Heart left ventricle (tissue), 16 donors: Measurements from ENCODE around the gene PPP1R14B. TPM values are rescaled to one million over a fixed set of nuclear protein-coding genes. Genes with fewer than 3 reads are reported as not detected.

Source experiments
- ATAC-seq, 4 donors: fragments of 200-7000 bp; cut with Tn5 transposase; one replicate each; pipeline ENCODE4 v1.9.1; 2020 to 2022; ENCODE audit warnings: moderate library complexity in 4 of 4, mild to moderate bottlenecking in 3 of 4, moderate number of reproducible peaks in 1 of 4
- DNase-seq, 5 donors: peaks; one replicate each; pipeline ENCODE4 v3.0.0-alpha.2; 2020
- H3K27ac ChIP-seq, 12 donors: fragments of 200-600 bp; sonication (generic) in 4 of 12; one replicate each; pipeline versions ENCODE4 v1.5.0 to v1.8.0; 2016 to 2022; ENCODE audit warnings: mild to moderate bottlenecking in 2 of 12
- H3K27me3 ChIP-seq, 9 donors: fragments of 200-600 bp; sonication (generic) in 2 of 9; one replicate each; pipeline versions ENCODE4 v1.5.1 to v1.8.0; 2016 to 2022; ENCODE audit warnings: mild to moderate bottlenecking in 3 of 9
- H3K36me3 ChIP-seq, 9 donors: fragments of 200-600 bp; sonication (generic) in 2 of 9; one replicate each; pipeline versions ENCODE4 v1.5.0 to v1.8.0; 2018 to 2022; ENCODE audit warnings: mild to moderate bottlenecking in 2 of 9
- H3K4me1 ChIP-seq, 12 donors: fragments of 200-600 bp; sonication (generic) in 4 of 12; one replicate each; pipeline versions ENCODE4 v1.5.0 to v1.8.0; 2016 to 2022; ENCODE audit warnings: mild to moderate bottlenecking in 3 of 12
- H3K4me3 ChIP-seq, 12 donors: fragments of 200-600 bp; sonication (generic) in 4 of 12; one replicate each; pipeline versions ENCODE4 v1.5.0 to v1.8.0; 2017 to 2022; ENCODE audit warnings: mild to moderate bottlenecking in 9 of 12, moderate library complexity in 4 of 12
- H3K9me3 ChIP-seq, 12 donors: fragments of 200-600 bp; sonication (generic) in 4 of 12; one replicate each; pipeline versions ENCODE4 v1.5.0 to v1.8.0; 2016 to 2022; ENCODE audit warnings: mild to moderate bottlenecking in 1 of 12
- POLR2A ChIP-seq, 2 donors: fragments of 450-650 bp; IDR thresholded peaks; one replicate each; pipeline ENCODE4 v1.6.1; 2017; ENCODE audit warnings: antibody characterized with exemption in 2 of 2, mild to moderate bottlenecking in 2 of 2, moderate library complexity in 2 of 2
- WGBS, 4 donors: extraction: QIAGEN DNeasy Blood & Tissue Kit in 2 of 4; methylation state at CpG; one replicate each; pipeline versions ENCODE4 v1.1.5 to v1.1.7; 2013 to 2018; 5-methylcytosine and 5-hydroxymethylcytosine counted together
- intact Hi-C, 10 donors: fragments of 100-400 bp; cut with DNase I; formaldehyde crosslinking; loops; one replicate each; pipeline versions ENCODE4 v1.11.1 to v1.14.2; 2022
- polyA plus RNA-seq, 2 donors: library from polyadenylated mRNA; stranded (reverse); fragments of 200-250 nt; gene quantifications; one replicate each; pipeline ENCODE4 v1.2.3, GENCODE V29; 2013
- total RNA-seq, 9 donors: library from RNA; depleted of rRNA in 2 of 9; stranded (reverse); fragments of >200 nt in 2 of 9; fragmentation: NEBNext Ultra II Directional in 3 of 9; extraction: Animal tissue kit (Norgen Biotek cat#: 25700) in 3 of 9; gene quantifications; one replicate each; pipeline versions ENCODE4 v1.1.0 to v1.2.4, GENCODE V29; 2016 to 2023
- TF ChIP-seq, protein P1 (sequence below), 12 donors: fragments of 200-600 bp; sonication (generic) in 4 of 12; IDR thresholded peaks; one replicate each; pipeline versions ENCODE4 v1.5.0 to v1.8.0; 2018 to 2022; ENCODE audit warnings: antibody characterized with exemption in 12 of 12, mild to moderate bottlenecking in 5 of 12
- donor health status: ischemic (EF 13 %, LVEDD 7.1; RV severe dilation, severe dysfunction).
- donor health status: healthy with polysubstance abuse.
- donor health status: DM: no; HTN: yes; CAD: no.
- donor health status: DM: no; HTN: no; CAD: no.
- donor health status: ischemic (EF 25% LVEDD 6.9; RV normal size, moderate dysfunction).
- donor health status: ischemic (EF 25% LVEDD 5.7; RV mildly dilated, moderate dysfunction).
- donor health status: healthy.
- donor health status: DM: yes; HTN: yes; CAD: no.
- donor health status: ischemic (EF 35%, LVEDD 5.7; RV mildly dilated, moderate dysfunction).
- donor health status: nonischemic (EF 11% LVEDD 7.7; RV severe dilation, severe dysfunction).
- donor health status: DM: yes; HTN: yes; CAD: no.
- donor health status: PGD.
- donor health status: ischemic (EF 29% LVEDD 5.4; RV normal size, mild dysfunction).
- donor health status: nonischemic (EF 23%, LVEDD 6.1; RV moderate dilation, normal function).

The PPP1R14B gene
- total and polyA plus RNA-seq, 11 donors: 69.6 to 244 (median 108) TPM

DNA sequence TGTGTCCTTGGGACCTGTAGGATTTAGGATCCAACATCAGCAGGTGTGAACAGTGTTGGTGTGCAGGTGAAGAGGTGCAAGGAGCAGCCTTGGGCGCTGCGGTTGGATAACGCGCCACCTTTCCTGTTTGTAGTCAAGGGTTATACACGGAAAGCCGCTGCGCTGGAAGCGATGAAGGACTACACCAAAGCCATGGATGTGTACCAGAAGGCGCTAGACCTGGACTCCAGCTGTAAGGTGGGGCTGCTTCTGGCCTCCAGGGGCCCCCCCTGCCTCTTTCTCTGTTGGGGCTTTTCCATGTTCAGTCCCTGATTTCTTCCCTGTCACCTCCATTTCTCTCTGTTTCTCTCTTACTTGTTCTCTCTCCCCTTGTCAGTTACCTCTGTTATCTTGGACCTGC is 43.8 kb downstream of the PPP1R14B start:
- intact Hi-C loops: loop anchor here in 6 of 10 donors (5.0 kb wide), 2 partner anchors 99 to 154 kb away; partner anchors contain the start of genes CATSPERZ (in 5 of the 6) and RPS6KA4 (in 1 of the 6)
- peaks cover 0 to 73% (median 67%) of the 10 kb centered on the region in 9 donors for H3K36me3 ChIP-seq
- no peaks in the 10 kb centered on the region for H3K9me3 ChIP-seq
- H3K27ac ChIP-seq: no peak overlapping the region
- H3K27me3 ChIP-seq: no peaks in the 10 kb centered on the region
- TF ChIP-seq, protein P1, sequence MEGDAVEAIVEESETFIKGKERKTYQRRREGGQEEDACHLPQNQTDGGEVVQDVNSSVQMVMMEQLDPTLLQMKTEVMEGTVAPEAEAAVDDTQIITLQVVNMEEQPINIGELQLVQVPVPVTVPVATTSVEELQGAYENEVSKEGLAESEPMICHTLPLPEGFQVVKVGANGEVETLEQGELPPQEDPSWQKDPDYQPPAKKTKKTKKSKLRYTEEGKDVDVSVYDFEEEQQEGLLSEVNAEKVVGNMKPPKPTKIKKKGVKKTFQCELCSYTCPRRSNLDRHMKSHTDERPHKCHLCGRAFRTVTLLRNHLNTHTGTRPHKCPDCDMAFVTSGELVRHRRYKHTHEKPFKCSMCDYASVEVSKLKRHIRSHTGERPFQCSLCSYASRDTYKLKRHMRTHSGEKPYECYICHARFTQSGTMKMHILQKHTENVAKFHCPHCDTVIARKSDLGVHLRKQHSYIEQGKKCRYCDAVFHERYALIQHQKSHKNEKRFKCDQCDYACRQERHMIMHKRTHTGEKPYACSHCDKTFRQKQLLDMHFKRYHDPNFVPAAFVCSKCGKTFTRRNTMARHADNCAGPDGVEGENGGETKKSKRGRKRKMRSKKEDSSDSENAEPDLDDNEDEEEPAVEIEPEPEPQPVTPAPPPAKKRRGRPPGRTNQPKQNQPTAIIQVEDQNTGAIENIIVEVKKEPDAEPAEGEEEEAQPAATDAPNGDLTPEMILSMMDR (IDR thresholded peaks at IDR 0.05): no peak
- TF ChIP-seq POLR2A (IDR thresholded peaks at IDR 0.05): no peak
- ATAC-seq: no peak
- peak in 2 of 5 donors; percentile 18 to 24 for DNase-seq
- peaks cover 0 to 33% (median 23%) of the 10 kb centered on the region in 12 donors for H3K4me1 ChIP-seq
- 87 to 96% (median 94%) methylated on average over 9 of the region's 9 CpGs for WGBS, 4 donors
- no peak overlapping the region for H3K4me3 ChIP-seq

DNA sequence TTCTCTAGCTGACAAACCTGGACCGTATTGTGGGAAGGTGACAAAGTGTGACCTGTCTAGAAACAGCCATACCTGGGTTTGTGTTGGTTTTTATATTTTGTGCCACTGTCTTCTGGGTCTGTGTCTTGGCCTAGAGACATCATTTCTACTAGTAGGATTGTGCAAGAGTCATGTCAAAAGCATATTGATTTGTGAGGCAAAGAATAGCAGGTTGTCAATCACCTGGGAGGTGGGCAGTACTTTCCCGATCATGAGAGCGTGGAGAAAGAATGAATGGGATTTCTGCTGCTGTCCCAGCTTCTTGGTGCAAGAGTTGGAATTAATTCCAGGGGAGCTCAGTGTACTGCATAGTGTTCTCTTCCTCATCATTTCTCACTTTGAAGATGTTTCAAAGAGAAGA is 45.2 kb downstream of the PPP1R14B start:
- H3K36me3 ChIP-seq: peaks cover 0 to 88% (median 81%) of the 10 kb centered on the region in 9 donors
- intact Hi-C loops: loop anchor here in 6 of 10 donors (5.0 kb wide), 2 partner anchors 101 to 156 kb away; partner anchors contain the start of genes CATSPERZ (in 5 of the 6) and RPS6KA4 (in 1 of the 6)
- WGBS, 4 donors: 59 to 80% (median 71%) methylated on average over 3 of the region's 3 CpGs

DNA sequence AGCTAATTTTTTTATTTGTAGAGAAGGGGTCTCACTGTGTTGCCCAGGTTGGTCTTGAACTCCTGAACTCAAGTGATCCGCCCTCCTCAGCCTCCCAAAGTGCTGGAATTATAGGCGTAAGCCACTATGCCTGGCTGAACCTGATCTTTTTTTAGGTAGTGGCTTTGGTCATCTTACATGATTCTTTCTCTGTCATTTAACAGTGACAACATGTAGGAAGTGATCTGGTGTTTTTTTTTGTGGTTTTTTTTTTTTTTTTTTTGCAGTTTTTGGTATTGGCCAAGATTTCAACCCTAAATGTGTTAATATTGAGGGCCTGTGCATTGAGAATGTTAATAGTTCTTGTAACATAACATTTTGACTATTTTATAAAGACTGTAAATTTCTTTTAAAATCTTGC is 48.2 kb downstream of the PPP1R14B start:
- Histone ChIP-seq H3K27me3 (no peaks in the 10 kb centered on the region), H3K9me3 (no peaks in the 10 kb centered on the region), H3K27ac (no peak overlapping the region), H3K4me1 (no peaks in the 10 kb centered on the region), H3K36me3 (peaks cover 2 to 100% (median 99%) of the 10 kb centered on the region in 9 donors), H3K4me3 (no peak overlapping the region)
- intact Hi-C loops: no loop called here
- no peak for ATAC-seq
- no peak for DNase-seq
- WGBS, 4 donors: 96 to 100% (median 97%) methylated on average over 2 of the region's 2 CpGs
- TF ChIP-seq POLR2A (IDR thresholded peaks at IDR 0.05): no peak
- TF ChIP-seq, protein P1 (IDR thresholded peaks at IDR 0.05): no peak

More for the DNA sequence above, 45.2 kb downstream of the PPP1R14B start:
- Histone ChIP-seq H3K4me1 (peaks cover 0 to 28% (median 14%) of the 10 kb centered on the region in 12 donors), H3K27ac (no peak overlapping the region), H3K9me3 (no peaks in the 10 kb centered on the region), H3K4me3 (no peak overlapping the region), H3K27me3 (no peaks in the 10 kb centered on the region)
- peak in 1 of 5 donors; percentile 1 for DNase-seq
- no peak for TF ChIP-seq POLR2A (IDR thresholded peaks at IDR 0.05)
- TF ChIP-seq, protein P1 (IDR thresholded peaks at IDR 0.05): no peak
- no peak for ATAC-seq

DNA sequence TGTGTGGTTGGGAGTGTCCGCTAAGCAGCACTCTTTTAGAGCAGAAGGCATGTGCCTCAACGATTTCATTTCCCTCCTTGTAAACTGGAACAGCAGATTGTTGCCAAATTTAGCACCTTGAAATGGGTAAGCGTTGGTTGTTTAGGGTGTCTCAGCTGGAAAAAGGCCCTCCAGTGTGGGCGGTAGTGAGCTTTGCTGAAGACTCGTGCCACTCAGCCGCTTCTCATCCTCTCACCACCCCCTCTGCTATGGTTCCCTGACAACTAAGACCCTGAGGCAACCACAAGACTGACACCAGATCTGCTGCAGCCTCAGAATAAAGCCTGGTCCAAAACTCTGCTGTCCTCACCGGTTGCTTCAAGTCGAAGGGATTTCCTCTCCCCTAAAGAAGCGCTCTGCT is 50.1 kb downstream of the PPP1R14B start:
- Histone ChIP-seq H3K27ac (no peak overlapping the region), H3K36me3 (peaks cover 2 to 95% (median 94%) of the 10 kb centered on the region in 9 donors), H3K9me3 (no peaks in the 10 kb centered on the region), H3K4me3 (no peak overlapping the region), H3K4me1 (peaks cover 0 to 6% (median 0%) of the 10 kb centered on the region in 12 donors), H3K27me3 (no peaks in the 10 kb centered on the region)
- TF ChIP-seq POLR2A (IDR thresholded peaks at IDR 0.05): no peak
- TF ChIP-seq, protein P1 (IDR thresholded peaks at IDR 0.05): no peak
- no peak for DNase-seq
- 78 to 84% (median 80%) methylated on average over 9 of the region's 9 CpGs for WGBS, 4 donors
- intact Hi-C loops: no loop called here
- no peak for ATAC-seq

Other genes with a start within 250 kb of the PPP1R14B start
- 1 to 10 TPM in 1 of 9 donors, under 1 TPM in 8; 0.20 to 1.4 (median 0.37) TPM for gene FLRT1, start 211.0 kb downstream of the PPP1R14B start, total RNA-seq
- under 1 TPM; 0.22 to 0.46 TPM for gene FLRT1, start 211.0 kb downstream of the PPP1R14B start, polyA plus RNA-seq
- gene MACROD1, start 80.8 kb downstream of the PPP1R14B start, total RNA-seq: 100 to 1,000 TPM in 6 of 9 donors, 10 to 100 TPM in 3; 61.3 to 166 (median 116) TPM
- 100 to 1,000 TPM in 1 of 2 donors, 10 to 100 TPM in 1; 48.9 to 287 TPM for gene MACROD1, start 80.8 kb downstream of the PPP1R14B start, polyA plus RNA-seq
- 100 to 1,000 TPM in 2 of 9 donors, 10 to 100 TPM in 7; 74.9 to 143 (median 88.8) TPM for gene STIP1, start 60.8 kb downstream of the PPP1R14B start, total RNA-seq
- gene STIP1, start 60.8 kb downstream of the PPP1R14B start, polyA plus RNA-seq: 100 to 1,000 TPM in 1 of 2 donors, 10 to 100 TPM in 1; 68.8 to 175 TPM
- 10 to 100 TPM in 2 of 9 donors, 1 to 10 TPM in 7; 3.4 to 71.5 (median 5.7) TPM for gene FERMT3, start 40.2 kb downstream of the PPP1R14B start, total RNA-seq
- gene FERMT3, start 40.2 kb downstream of the PPP1R14B start, polyA plus RNA-seq: 1 to 10 TPM; 2.8 to 7.9 TPM
- 100 to 1,000 TPM in 2 of 9 donors, 10 to 100 TPM in 7; 51.2 to 146 (median 63.3) TPM for gene TRPT1, start 20.8 kb downstream of the PPP1R14B start, total RNA-seq
- 100 to 1,000 TPM in 1 of 2 donors, 10 to 100 TPM in 1; 65.3 to 123 TPM for gene TRPT1, start 20.8 kb downstream of the PPP1R14B start, polyA plus RNA-seq
- 10 to 100 TPM; 63.7 to 93.0 (median 70.3) TPM for gene NUDT22, start 20.7 kb downstream of the PPP1R14B start, total RNA-seq
- gene NUDT22, start 20.7 kb downstream of the PPP1R14B start, polyA plus RNA-seq: 10 to 100 TPM; 74.9 to 90.9 TPM
- gene DNAJC4, start 16.4 kb downstream of the PPP1R14B start, total RNA-seq: 10 to 100 TPM; 31.2 to 63.6 (median 47.2) TPM
- 100 to 1,000 TPM in 1 of 2 donors, 10 to 100 TPM in 1; 33.8 to 123 TPM for gene DNAJC4, start 16.4 kb downstream of the PPP1R14B start, polyA plus RNA-seq
- gene VEGFB, start 12.4 kb downstream of the PPP1R14B start, total RNA-seq: 100 to 1,000 TPM; 172 to 332 (median 241) TPM
- 100 to 1,000 TPM; 127 to 304 TPM for gene VEGFB, start 12.4 kb downstream of the PPP1R14B start, polyA plus RNA-seq
- gene FKBP2, start 5.8 kb downstream of the PPP1R14B start, total RNA-seq: 10 to 100 TPM; 35.0 to 71.5 (median 51.8) TPM
- 100 to 1,000 TPM; 226 to 250 TPM for gene FKBP2, start 5.8 kb downstream of the PPP1R14B start, polyA plus RNA-seq
- gene PLCB3, start 4.6 kb upstream of the PPP1R14B start, total RNA-seq: 10 to 100 TPM in 3 of 9 donors, 1 to 10 TPM in 6; 7.6 to 19.1 (median 9.8) TPM
- 10 to 100 TPM in 1 of 2 donors, 1 to 10 TPM in 1; 7.4 to 11.6 TPM for gene PLCB3, start 4.6 kb upstream of the PPP1R14B start, polyA plus RNA-seq
- gene BAD, start 37.7 kb upstream of the PPP1R14B start, total RNA-seq: 100 to 1,000 TPM in 2 of 9 donors, 10 to 100 TPM in 7; 41.5 to 123 (median 49.9) TPM
- 10 to 100 TPM; 76.9 to 94.6 TPM for gene BAD, start 37.7 kb upstream of the PPP1R14B start, polyA plus RNA-seq
- gene GPR137, start 38.9 kb upstream of the PPP1R14B start, total RNA-seq: 10 to 100 TPM; 24.3 to 48.3 (median 26.2) TPM
- gene GPR137, start 38.9 kb upstream of the PPP1R14B start, polyA plus RNA-seq: 10 to 100 TPM; 20.2 to 44.0 TPM
- not detected for gene KCNK4, start 44.4 kb upstream of the PPP1R14B start, total RNA-seq
- not detected for gene KCNK4, start 44.4 kb upstream of the PPP1R14B start, polyA plus RNA-seq
- gene CATSPERZ, start 53.4 kb upstream of the PPP1R14B start, total RNA-seq: not detected
- gene CATSPERZ, start 53.4 kb upstream of the PPP1R14B start, polyA plus RNA-seq: not detected
- gene ESRRA, start 58.6 kb upstream of the PPP1R14B start, total RNA-seq: 100 to 1,000 TPM in 8 of 9 donors, 10 to 100 TPM in 1; 94.0 to 291 (median 145) TPM
- 100 to 1,000 TPM; 217 to 260 TPM for gene ESRRA, start 58.6 kb upstream of the PPP1R14B start, polyA plus RNA-seq
- 100 to 1,000 TPM in 4 of 9 donors, 10 to 100 TPM in 5; 80.0 to 169 (median 95.6) TPM for gene TRMT112, start 70.6 kb upstream of the PPP1R14B start, total RNA-seq
- gene TRMT112, start 70.6 kb upstream of the PPP1R14B start, polyA plus RNA-seq: 100 to 1,000 TPM; 172 to 186 TPM
- 100 to 1,000 TPM; 220 to 561 (median 290) TPM for gene PRDX5, start 71.2 kb upstream of the PPP1R14B start, total RNA-seq
- gene PRDX5, start 71.2 kb upstream of the PPP1R14B start, polyA plus RNA-seq: 100 to 1,000 TPM; 385 to 882 TPM
- 10 to 100 TPM in 1 of 9 donors, 1 to 10 TPM in 8; 4.1 to 16.2 (median 7.3) TPM for gene CCDC88B, start 93.3 kb upstream of the PPP1R14B start, total RNA-seq
- 10 to 100 TPM in 1 of 2 donors, 1 to 10 TPM in 1; 8.1 to 24.0 TPM for gene CCDC88B, start 93.3 kb upstream of the PPP1R14B start, polyA plus RNA-seq
- 10 to 100 TPM; 12.8 to 32.5 (median 18.3) TPM for gene RPS6KA4, start 112.2 kb upstream of the PPP1R14B start, total RNA-seq
- gene RPS6KA4, start 112.2 kb upstream of the PPP1R14B start, polyA plus RNA-seq: 10 to 100 TPM; 15.0 to 30.4 TPM